ENCODE results near the gene ACER1. TPM values are rescaled to one million over a fixed set of nuclear protein-coding genes. Genes with fewer than 3 reads are reported as not detected.
A peak's percentile ranks its signal among the peaks of the same experiment; 100 is the strongest.
"Not testable (repeated sequence)": the region's sequence is repeated elsewhere in the genome, so short reads cannot be mapped to it uniquely, and the experiment has no call there.

The ACER1 gene
- total RNA-seq, 2 donors from 2014 or later: 5.3 TPM; not detected in 1

- Histone ChIP-seq H3K4me1 (replicated peaks) (no peaks in the 10 kb centered on the region), H3K9me3 (no peaks in the 10 kb centered on the region), H3K27me3 (replicated peaks; ENCODE audit: insufficient read depth) (no peaks in the 10 kb centered on the region), H3K36me3 (peaks cover 4 to 25% of the 10 kb centered on the region in 2 donors), H3K4me3 (no peak overlapping the region), H3K27ac (no peak overlapping the region)
- TF ChIP-seq CTCF (IDR thresholded peaks at IDR 0.05): no peak
- no peak for TF ChIP-seq POLR2AphosphoS5 (IDR thresholded peaks at IDR 0.05)
- TF ChIP-seq POLR2A (IDR thresholded peaks at IDR 0.05): no peak
- 96% methylated on average over 21 of the region's 21 CpGs for WGBS
- DNase-seq (ENCODE audit: low spot score): no peak
- intact Hi-C loops (cut with DNase I): no loop called here
Measured at GRCh38 chr19:6364353-6364752, 30.9 kb upstream of the ACER1 start.

GRCh38 chr19:6362351-6362801, 29.0 kb upstream of the ACER1 start:
- H3K27ac ChIP-seq: peak overlapping the region; percentile 84 to 87
- no peak for DNase-seq (ENCODE audit: low spot score)
- no peaks in the 10 kb centered on the region for H3K9me3 ChIP-seq
- 12% methylated on average over 11 of the region's 11 CpGs for WGBS
- no peaks in the 10 kb centered on the region for H3K27me3 ChIP-seq (replicated peaks; ENCODE audit: insufficient read depth)
- no peaks in the 10 kb centered on the region for H3K4me1 ChIP-seq (replicated peaks)
- peak overlapping the region; percentile 74 to 92 for H3K4me3 ChIP-seq
- no peak for TF ChIP-seq POLR2AphosphoS5 (IDR thresholded peaks at IDR 0.05)
- TF ChIP-seq CTCF (IDR thresholded peaks at IDR 0.05): no peak
- TF ChIP-seq POLR2A (IDR thresholded peaks at IDR 0.05): no peak
- peaks cover 4 to 20% of the 10 kb centered on the region in 2 donors for H3K36me3 ChIP-seq
- intact Hi-C loops (cut with DNase I): no loop called here

GRCh38 chr19:6362027-6362350, 28.6 kb upstream of the ACER1 start:
- peak overlapping the region; percentile 74 to 92 for H3K4me3 ChIP-seq
- WGBS: 0% methylated on average over 7 of the region's 7 CpGs
- TF ChIP-seq POLR2A (IDR thresholded peaks at IDR 0.05) (no peak), CTCF (IDR thresholded peaks at IDR 0.05) (no peak), POLR2AphosphoS5 (IDR thresholded peaks at IDR 0.05) (no peak)
- H3K27ac ChIP-seq: peak overlapping the region; percentile 84 to 87
- H3K36me3 ChIP-seq: peaks cover 4 to 20% of the 10 kb centered on the region in 2 donors
- H3K27me3 ChIP-seq (replicated peaks; ENCODE audit: insufficient read depth): no peaks in the 10 kb centered on the region
- DNase-seq (ENCODE audit: low spot score): no peak
- H3K9me3 ChIP-seq: no peaks in the 10 kb centered on the region
- H3K4me1 ChIP-seq (replicated peaks): no peaks in the 10 kb centered on the region
- intact Hi-C loops (cut with DNase I): no loop called here

- intact Hi-C loops (cut with DNase I); H3K27me3 ChIP-seq (replicated peaks; ENCODE audit: insufficient read depth); H3K4me1 ChIP-seq (replicated peaks); DNase-seq (ENCODE audit: low spot score); H3K9me3 ChIP-seq: not testable (repeated sequence)
- 96% methylated on average over 10 of the region's 10 CpGs for WGBS
- peak overlapping the region; percentile 84 to 87 for H3K27ac ChIP-seq
- H3K4me3 ChIP-seq: peak overlapping the region in 1 of 2 donors; percentile 74
- peaks cover 0 to 16% of the 10 kb centered on the region in 2 donors for H3K36me3 ChIP-seq
Measured at GRCh38 chr19:6360857-6361216, 27.4 kb upstream of the ACER1 start.

- H3K4me3 ChIP-seq; H3K27me3 ChIP-seq (replicated peaks; ENCODE audit: insufficient read depth); intact Hi-C loops (cut with DNase I); DNase-seq (ENCODE audit: low spot score); H3K4me1 ChIP-seq (replicated peaks); H3K9me3 ChIP-seq; H3K27ac ChIP-seq: not testable (repeated sequence)
- H3K36me3 ChIP-seq: peaks cover 0 to 12% of the 10 kb centered on the region in 2 donors
- WGBS: 93% methylated on average over 12 of the region's 12 CpGs
Measured at GRCh38 chr19:6360445-6360844, 27.0 kb upstream of the ACER1 start.

- intact Hi-C loops (cut with DNase I): no loop called here
- DNase-seq (ENCODE audit: low spot score): no peak
- TF ChIP-seq POLR2A (IDR thresholded peaks at IDR 0.05): no peak
- no peak for TF ChIP-seq POLR2AphosphoS5 (IDR thresholded peaks at IDR 0.05)
- TF ChIP-seq CTCF (IDR thresholded peaks at IDR 0.05): no peak
- no peak overlapping the region for H3K27ac ChIP-seq
- H3K36me3 ChIP-seq: peaks cover 0 to 5% of the 10 kb centered on the region in 2 donors
- 89% methylated on average over 5 of the region's 5 CpGs for WGBS
- H3K4me1 ChIP-seq (replicated peaks): no peaks in the 10 kb centered on the region
- no peaks in the 10 kb centered on the region for H3K27me3 ChIP-seq (replicated peaks; ENCODE audit: insufficient read depth)
- H3K9me3 ChIP-seq: no peaks in the 10 kb centered on the region
- H3K4me3 ChIP-seq: no peak overlapping the region
Measured at GRCh38 chr19:6359568-6360341, 26.3 kb upstream of the ACER1 start.

All from prostate gland (tissue), 2 donors.